Tibial nerve (tissue), 4 donors: Measurements from ENCODE around the gene SRGAP3.

Experiments
- EP300 ChIP-seq, 2 donors: sonication (generic); formaldehyde crosslinking; IDR thresholded peaks; one replicate each; pipeline ENCODE4 v1.6.1; 2017; ENCODE audit warnings: antibody characterized with exemption in 2 of 2, mild to moderate bottlenecking in 1 of 2
- POLR2A ChIP-seq, 2 donors: fragments of 450-650 bp; IDR thresholded peaks; one replicate each; pipeline ENCODE4 v1.6.1; 2017; ENCODE audit warnings: antibody characterized with exemption in 2 of 2, mild to moderate bottlenecking in 2 of 2, moderate library complexity in 2 of 2
- TF ChIP-seq, protein P1 (sequence below), 5 experiments: fragments of 200-600 bp in 3 of 5; fragments of 450-650 bp in 2 of 5; sonication (generic) in 3 of 5; IDR thresholded peaks; one replicate each; pipeline ENCODE4 v1.5.1; 2016 to 2019; ENCODE audit warnings: antibody characterized with exemption in 5 of 5, mild to moderate bottlenecking in 3 of 5, moderate library complexity in 2 of 5

DNA sequence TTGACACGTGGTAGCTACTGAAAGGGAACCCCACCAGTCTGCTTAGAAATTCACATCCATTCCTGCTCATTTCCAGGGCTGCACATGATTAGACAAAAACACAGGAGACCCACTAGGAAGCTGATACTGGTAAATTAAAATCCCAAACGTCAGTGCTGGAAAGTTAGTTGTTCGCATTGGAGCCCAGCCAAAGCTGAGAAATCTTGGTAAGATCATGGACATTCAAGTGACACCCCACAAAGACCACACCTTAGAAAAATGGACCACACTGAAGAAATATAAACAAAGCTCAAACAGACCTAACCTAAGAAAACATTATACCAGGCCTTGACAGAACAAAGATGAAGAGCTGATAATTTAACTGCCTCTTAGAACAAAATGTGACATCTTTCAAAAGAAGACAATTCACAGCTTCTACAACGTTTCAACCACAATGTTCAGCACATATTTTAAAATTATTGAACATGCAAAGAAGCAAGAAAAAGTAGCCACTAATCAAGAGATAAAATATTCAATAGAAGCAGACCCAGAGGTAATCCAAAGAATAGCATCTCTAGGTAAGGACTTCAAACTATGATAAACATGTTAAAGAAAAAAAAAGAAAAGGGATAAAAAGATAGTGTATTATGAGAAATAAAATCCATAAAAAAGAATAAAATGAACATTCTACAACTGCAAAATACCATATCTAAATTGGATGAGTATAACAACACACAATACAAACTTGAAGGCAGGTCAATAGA, 306.5 kb downstream of the SRGAP3 start:
- TF ChIP-seq, protein P1, sequence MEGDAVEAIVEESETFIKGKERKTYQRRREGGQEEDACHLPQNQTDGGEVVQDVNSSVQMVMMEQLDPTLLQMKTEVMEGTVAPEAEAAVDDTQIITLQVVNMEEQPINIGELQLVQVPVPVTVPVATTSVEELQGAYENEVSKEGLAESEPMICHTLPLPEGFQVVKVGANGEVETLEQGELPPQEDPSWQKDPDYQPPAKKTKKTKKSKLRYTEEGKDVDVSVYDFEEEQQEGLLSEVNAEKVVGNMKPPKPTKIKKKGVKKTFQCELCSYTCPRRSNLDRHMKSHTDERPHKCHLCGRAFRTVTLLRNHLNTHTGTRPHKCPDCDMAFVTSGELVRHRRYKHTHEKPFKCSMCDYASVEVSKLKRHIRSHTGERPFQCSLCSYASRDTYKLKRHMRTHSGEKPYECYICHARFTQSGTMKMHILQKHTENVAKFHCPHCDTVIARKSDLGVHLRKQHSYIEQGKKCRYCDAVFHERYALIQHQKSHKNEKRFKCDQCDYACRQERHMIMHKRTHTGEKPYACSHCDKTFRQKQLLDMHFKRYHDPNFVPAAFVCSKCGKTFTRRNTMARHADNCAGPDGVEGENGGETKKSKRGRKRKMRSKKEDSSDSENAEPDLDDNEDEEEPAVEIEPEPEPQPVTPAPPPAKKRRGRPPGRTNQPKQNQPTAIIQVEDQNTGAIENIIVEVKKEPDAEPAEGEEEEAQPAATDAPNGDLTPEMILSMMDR (IDR thresholded peaks at IDR 0.05), result no peak
- no peak for TF ChIP-seq POLR2A (IDR thresholded peaks at IDR 0.05)
- TF ChIP-seq EP300 (IDR thresholded peaks at IDR 0.05), result no peak
